Stimulated activated naive CD8-positive, alpha-beta T cell treated with anti-CD3 and anti-CD28 coated beads, Interleukin-15, amount 100 ng/mL, for 72 hours (primary cell): ENCODE measurements around the gene INTS6.

Experiments used
- ATAC-seq: fragments of 150-1000 bp; cut with Tn5 transposase; 2 replicates; pipeline ENCODE4 v1.10.0; 2021; ENCODE audit warnings: mild to moderate bottlenecking, moderate library complexity
- DNase-seq, 2 donors: peaks; one replicate each; pipeline ENCODE4 v3.0.0; 2021 to 2022
- H3K27ac Mint-ChIP-seq, 2 donors: one replicate each; pipeline ENCODE4 v1.8.0; 2022; ENCODE audit warnings: mild to moderate bottlenecking in 2 of 2, mixed read lengths in 2 of 2, moderate library complexity in 2 of 2
- H3K27me3 Mint-ChIP-seq: one replicate; pipeline ENCODE4 v1.8.0; 2022; ENCODE audit warnings: mixed read lengths
- H3K4me1 Mint-ChIP-seq: one replicate; pipeline ENCODE4 v1.8.0; 2022; ENCODE audit warnings: mild to moderate bottlenecking, mixed read lengths
- H3K4me3 Mint-ChIP-seq, 2 donors: one replicate each; pipeline ENCODE4 v1.8.0; 2022; ENCODE audit warnings: mild to moderate bottlenecking in 2 of 2, mixed read lengths in 2 of 2, moderate library complexity in 1 of 2
- H3K9me3 Mint-ChIP-seq, 2 donors: one replicate each; pipeline ENCODE4 v1.8.0; 2022; ENCODE audit warnings: mixed read lengths in 2 of 2

INTS6 gene

DNA sequence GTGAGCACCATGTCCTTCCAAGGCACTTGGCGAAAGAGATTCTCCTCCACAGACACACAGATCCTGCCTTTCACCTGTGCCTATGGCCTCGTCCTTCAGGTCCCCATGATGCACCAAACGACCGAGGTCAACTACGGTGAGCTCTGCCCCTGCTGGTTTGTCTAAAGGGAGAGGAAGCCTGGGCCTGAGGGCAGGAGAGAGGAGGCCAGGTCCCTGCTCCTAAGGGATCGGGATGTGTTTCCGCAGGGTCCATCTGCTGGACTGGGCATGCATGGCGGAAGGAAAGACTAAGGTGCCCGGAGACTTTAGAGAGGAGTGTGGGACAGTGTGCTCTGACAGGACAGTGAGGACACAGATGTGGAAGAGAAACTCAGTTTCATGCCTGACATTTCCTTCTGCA is 105.7 kb downstream of the INTS6 start:
- ATAC-seq (no peak), DNase-seq (no peak)
- H3K9me3 Mint-ChIP-seq, result no peaks in the 10 kb centered on the region
- H3K4me3 Mint-ChIP-seq, result no peak overlapping the region
- peaks cover 6% of the 10 kb centered on the region for H3K4me1 Mint-ChIP-seq
- no peak overlapping the region for H3K27ac Mint-ChIP-seq
- H3K27me3 Mint-ChIP-seq, result no peaks in the 10 kb centered on the region

DNA sequence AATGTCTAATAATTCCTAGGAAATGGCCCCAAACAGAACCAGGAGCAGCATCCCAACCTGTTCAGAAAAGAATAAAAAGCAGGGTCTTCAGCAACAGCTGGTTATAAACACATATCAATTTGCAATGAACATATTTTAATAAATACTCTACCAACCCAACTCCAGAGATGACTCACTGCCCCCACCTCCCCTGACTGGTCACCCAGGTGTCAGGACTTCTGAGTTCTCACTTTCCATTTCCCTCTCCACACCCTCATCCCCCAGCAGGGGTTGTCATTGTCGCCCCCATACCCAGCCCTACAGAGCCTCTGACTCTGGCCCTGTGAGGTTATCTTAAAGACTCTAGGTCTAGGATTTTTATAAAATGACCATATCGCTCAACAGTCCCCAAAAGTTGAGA is 106.4 kb downstream of the INTS6 start:
- Mint-ChIP-seq H3K9me3 (no peaks in the 10 kb centered on the region), H3K27me3 (no peaks in the 10 kb centered on the region), H3K4me1 (peaks cover 6% of the 10 kb centered on the region), H3K4me3 (no peak overlapping the region), H3K27ac (peak overlapping the region in 1 of 2 donors; percentile 35)
- DNase-seq (no peak), ATAC-seq (peak; percentile 70)

- H3K4me1 Mint-ChIP-seq, result peaks cover 6% of the 10 kb centered on the region
- H3K4me3 Mint-ChIP-seq, result no peak overlapping the region
- H3K27me3 Mint-ChIP-seq, result no peaks in the 10 kb centered on the region
- no peaks in the 10 kb centered on the region for H3K9me3 Mint-ChIP-seq
- DNase-seq (no peak), ATAC-seq (no peak)
- H3K27ac Mint-ChIP-seq, result no peak overlapping the region
Observed at GRCh38 chr13:51343475-51343874, 109.4 kb downstream of the INTS6 start.

DNA sequence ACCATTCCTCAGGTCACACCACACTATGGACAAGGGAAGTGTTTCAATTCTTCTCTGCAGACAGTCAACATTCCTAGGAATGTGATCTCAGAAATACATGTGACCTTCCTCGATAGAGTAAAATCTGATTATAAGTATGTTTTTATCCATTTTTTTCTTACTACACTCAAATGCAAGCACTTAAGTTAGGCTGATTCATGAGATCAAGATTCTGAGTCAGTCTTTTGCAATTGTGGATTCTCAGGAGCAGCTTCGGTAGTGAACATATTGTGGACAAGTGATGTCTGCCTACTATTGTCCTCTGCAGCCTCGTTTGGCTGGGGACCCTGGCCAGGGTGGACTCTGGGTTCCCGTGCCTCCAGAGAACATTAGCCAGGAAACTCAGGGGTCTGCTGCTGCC is 110.1 kb downstream of the INTS6 start:
- Mint-ChIP-seq H3K4me1 (peaks cover 6% of the 10 kb centered on the region), H3K9me3 (no peaks in the 10 kb centered on the region), H3K27me3 (no peaks in the 10 kb centered on the region), H3K27ac (no peak overlapping the region), H3K4me3 (no peak overlapping the region)
- ATAC-seq, result no peak
- DNase-seq, result no peak

GRCh38 chr13:51341791-51342190 is 111.0 kb downstream of the INTS6 start:
- DNase-seq, result no peak
- no peaks in the 10 kb centered on the region for H3K27me3 Mint-ChIP-seq
- H3K9me3 Mint-ChIP-seq, result no peaks in the 10 kb centered on the region
- ATAC-seq, result no peak
- no peak overlapping the region for H3K4me3 Mint-ChIP-seq
- peaks cover 6% of the 10 kb centered on the region for H3K4me1 Mint-ChIP-seq
- H3K27ac Mint-ChIP-seq, result no peak overlapping the region

DNA sequence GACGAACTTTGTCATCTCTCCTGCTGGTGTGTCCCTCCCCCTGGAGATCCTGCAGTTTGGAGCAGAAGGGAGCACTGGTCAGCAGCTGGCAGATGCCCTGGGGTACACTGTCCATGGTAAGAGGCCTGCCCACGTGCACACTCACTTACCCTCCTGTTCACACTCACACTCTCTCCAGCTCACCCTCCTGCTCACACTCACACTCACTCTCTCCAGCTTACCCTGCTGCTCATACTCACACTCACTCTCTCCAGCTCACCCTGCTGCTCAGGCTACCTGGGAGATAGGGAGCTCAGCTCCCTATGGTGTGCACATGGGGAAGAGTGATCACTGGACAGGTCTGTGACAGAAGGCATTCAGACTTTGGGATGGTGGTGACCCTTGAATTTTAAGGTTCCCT is 111.6 kb downstream of the INTS6 start:
- Mint-ChIP-seq H3K27ac (no peak overlapping the region), H3K27me3 (no peaks in the 10 kb centered on the region), H3K4me3 (no peak overlapping the region), H3K9me3 (no peaks in the 10 kb centered on the region), H3K4me1 (peaks cover under 1% of the 10 kb centered on the region)
- ATAC-seq (no peak), DNase-seq (no peak)

DNA sequence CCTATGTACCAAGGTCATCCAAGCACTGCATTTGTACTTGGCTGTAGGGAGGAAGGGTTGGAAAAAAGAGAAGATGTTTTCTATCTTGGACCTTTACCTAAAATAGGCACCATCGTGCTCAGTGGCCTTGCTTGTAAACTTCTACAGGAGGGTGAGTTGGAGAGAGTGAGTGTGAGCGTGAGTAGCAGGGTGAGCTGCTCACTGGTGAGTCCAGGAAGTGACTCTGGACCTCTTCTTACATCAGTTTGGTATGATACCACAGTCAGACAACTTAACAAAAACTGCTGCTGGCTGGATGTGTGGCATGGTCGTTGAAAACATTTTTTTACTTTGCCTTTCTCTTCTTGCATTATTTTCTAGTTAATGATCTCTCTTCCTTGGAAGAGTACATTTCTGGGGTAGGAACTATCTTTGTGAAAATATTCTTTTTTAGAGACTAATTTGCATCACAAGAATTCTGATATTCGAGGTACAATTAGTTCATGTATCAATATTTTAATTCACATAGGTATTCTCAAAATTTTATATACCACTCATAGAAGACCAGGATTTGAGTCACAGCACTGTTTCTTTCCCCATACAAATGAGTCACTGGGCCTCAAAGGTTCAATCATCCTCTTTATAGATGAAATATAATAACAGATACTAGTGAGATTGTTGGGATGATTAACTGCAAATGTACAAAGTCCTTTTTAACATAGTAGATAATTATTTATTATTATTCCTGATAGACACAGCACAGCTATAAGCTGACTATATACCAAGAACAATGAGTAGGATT is 112.7 kb downstream of the INTS6 start:
- DNase-seq (no peak), ATAC-seq (no peak)
- Mint-ChIP-seq H3K4me1 (no peaks in the 10 kb centered on the region), H3K27ac (peak overlapping the region in 1 of 2 donors; percentile 55), H3K9me3 (no peaks in the 10 kb centered on the region), H3K27me3 (no peaks in the 10 kb centered on the region), H3K4me3 (no peak overlapping the region)

DNA sequence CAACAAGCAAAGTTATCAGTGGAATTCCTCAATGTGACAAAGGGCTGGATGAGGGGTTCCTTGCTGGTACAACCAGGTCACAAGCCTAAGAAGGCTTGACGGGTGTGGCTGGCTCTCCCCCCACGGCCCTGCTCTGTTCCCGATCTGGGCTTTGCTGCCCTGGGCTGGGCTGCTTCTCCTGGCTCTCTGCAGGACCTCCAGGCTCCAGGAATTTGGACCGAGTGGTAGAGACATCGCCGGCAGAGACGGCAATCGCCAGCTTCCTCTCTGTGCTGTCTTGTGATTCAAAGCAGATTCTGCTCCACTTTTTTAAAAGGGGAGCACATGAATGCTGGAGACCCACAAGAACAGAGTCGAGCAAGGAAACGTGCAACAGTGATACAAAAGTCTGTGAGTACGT is 113.5 kb downstream of the INTS6 start, which contains the start of gene SERPINE3:
Gene SERPINE3 (plus strand): TSS at position 338 of the 400 bp plus-strand sequence. CDS start 1,401 bp downstream, outside the sequence.
- no peak for ATAC-seq
- Mint-ChIP-seq H3K27me3 (no peaks in the 10 kb centered on the region), H3K9me3 (no peaks in the 10 kb centered on the region), H3K4me1 (no peaks in the 10 kb centered on the region), H3K27ac (peak within 1 kb of the TSS in 1 of 2 donors; percentile 55), H3K4me3 (no peak within 1 kb of the TSS)
- DNase-seq, result no peak

- no peak overlapping the region for H3K4me3 Mint-ChIP-seq
- DNase-seq (no peak), ATAC-seq (no peak)
- peaks cover 10% of the 10 kb centered on the region for H3K4me1 Mint-ChIP-seq
- H3K27me3 Mint-ChIP-seq, result no peaks in the 10 kb centered on the region
- no peak overlapping the region for H3K27ac Mint-ChIP-seq
- H3K9me3 Mint-ChIP-seq, result no peaks in the 10 kb centered on the region
Observed at GRCh38 chr13:51336746-51337145, 116.1 kb downstream of the INTS6 start.

DNA sequence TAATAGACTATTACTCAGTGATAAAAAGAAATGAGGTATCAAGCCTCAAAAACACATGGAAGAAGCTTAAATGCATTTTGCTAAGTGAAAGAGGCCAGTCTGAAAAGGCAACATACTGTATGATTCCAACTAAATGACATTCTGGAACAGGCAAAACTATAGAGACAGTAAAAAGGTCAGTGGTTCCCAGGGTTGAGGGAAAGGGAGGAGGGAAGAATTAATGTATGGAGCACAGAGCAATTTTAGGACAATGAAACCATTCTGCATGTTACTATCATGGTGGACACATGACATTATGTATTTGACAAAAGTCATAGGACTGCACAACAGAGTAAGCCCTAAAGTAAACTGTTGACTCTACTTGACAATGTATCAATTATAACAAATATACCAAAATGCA is 119.0 kb downstream of the INTS6 start:
- H3K9me3 Mint-ChIP-seq, result no peaks in the 10 kb centered on the region
- H3K4me1 Mint-ChIP-seq, result peaks cover 25% of the 10 kb centered on the region
- H3K27me3 Mint-ChIP-seq, result no peaks in the 10 kb centered on the region
- ATAC-seq (no peak), DNase-seq (no peak)
- H3K4me3 Mint-ChIP-seq, result no peak overlapping the region
- no peak overlapping the region for H3K27ac Mint-ChIP-seq

- H3K27ac Mint-ChIP-seq, result no peak overlapping the region
- no peak for DNase-seq
- no peak for ATAC-seq
- no peak overlapping the region for H3K4me3 Mint-ChIP-seq
- H3K9me3 Mint-ChIP-seq, result no peaks in the 10 kb centered on the region
- H3K4me1 Mint-ChIP-seq, result peaks cover 25% of the 10 kb centered on the region
- no peaks in the 10 kb centered on the region for H3K27me3 Mint-ChIP-seq
Observed at GRCh38 chr13:51333421-51333820, 119.4 kb downstream of the INTS6 start.

- Mint-ChIP-seq H3K4me3 (no peak overlapping the region), H3K4me1 (peaks cover 25% of the 10 kb centered on the region), H3K27ac (no peak overlapping the region), H3K9me3 (no peaks in the 10 kb centered on the region), H3K27me3 (no peaks in the 10 kb centered on the region)
- ATAC-seq (no peak), DNase-seq (no peak)
Observed at GRCh38 chr13:51332566-51333361, 120.1 kb downstream of the INTS6 start.

DNA sequence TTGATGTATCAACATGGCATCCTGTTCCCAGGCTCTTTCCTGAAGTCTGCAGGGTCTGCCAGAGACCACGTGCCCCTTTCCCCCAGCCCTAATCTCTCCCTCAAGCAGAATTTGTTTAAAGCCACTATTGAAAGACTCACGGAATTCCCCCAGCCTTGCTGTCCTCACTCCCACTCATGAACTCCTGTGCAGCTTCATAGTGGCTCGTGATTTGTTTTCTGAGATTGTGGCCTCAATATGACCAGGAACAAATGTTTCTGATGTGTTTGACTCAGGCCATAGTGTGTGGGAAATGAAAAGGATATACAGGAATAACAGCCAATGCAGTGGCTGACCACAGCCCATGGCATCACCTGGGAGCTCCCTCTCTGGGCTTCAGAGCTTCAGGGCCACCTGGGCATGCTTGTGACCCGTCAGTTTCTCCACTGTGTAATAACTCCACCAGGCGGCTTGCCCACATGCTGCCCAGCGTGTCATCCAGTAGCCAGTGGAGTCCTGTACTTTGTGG is 121.4 kb downstream of the INTS6 start:
- Mint-ChIP-seq H3K4me3 (peak overlapping the region; percentile 44 to 61), H3K4me1 (peaks cover 25% of the 10 kb centered on the region), H3K27ac (no peak overlapping the region), H3K27me3 (no peaks in the 10 kb centered on the region), H3K9me3 (no peaks in the 10 kb centered on the region)
- peak in 1 of 2 donors; percentile 9 for DNase-seq
- ATAC-seq, result peak; percentile 23

DNA sequence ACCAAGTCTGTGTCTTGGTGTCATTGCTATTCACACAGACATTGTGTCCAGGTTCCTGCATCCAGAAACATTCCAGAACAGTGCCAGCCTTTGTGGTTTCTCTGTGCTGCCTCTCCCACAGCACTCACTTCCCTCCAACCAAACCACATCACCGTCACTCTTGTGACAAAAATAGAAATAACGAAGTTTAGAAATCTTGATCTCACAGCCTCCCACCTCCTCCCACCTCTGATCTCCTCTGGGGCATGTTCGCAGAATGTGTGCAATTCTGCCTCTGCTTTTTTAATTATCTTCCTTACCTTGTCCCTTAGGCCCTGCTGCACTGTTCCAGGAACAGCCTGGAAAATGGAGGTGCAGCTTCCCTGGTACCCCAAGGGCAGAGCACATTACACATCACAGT is 122.0 kb downstream of the INTS6 start:
- H3K4me1 Mint-ChIP-seq, result peaks cover 25% of the 10 kb centered on the region
- H3K27ac Mint-ChIP-seq, result peak overlapping the region; percentile 56 to 61
- H3K27me3 Mint-ChIP-seq, result no peaks in the 10 kb centered on the region
- DNase-seq (no peak), ATAC-seq (peak; percentile 15)
- peak overlapping the region in 1 of 2 donors; percentile 61 for H3K4me3 Mint-ChIP-seq
- H3K9me3 Mint-ChIP-seq, result no peaks in the 10 kb centered on the region

- Mint-ChIP-seq H3K4me1 (peaks cover 25% of the 10 kb centered on the region), H3K4me3 (no peak overlapping the region), H3K27me3 (no peaks in the 10 kb centered on the region), H3K27ac (no peak overlapping the region), H3K9me3 (no peaks in the 10 kb centered on the region)
- DNase-seq, result no peak
- ATAC-seq, result no peak
Observed at GRCh38 chr13:51329606-51330005, 123.2 kb downstream of the INTS6 start.

- Mint-ChIP-seq H3K9me3 (no peaks in the 10 kb centered on the region), H3K4me3 (no peak overlapping the region), H3K4me1 (peaks cover 25% of the 10 kb centered on the region), H3K27me3 (no peaks in the 10 kb centered on the region), H3K27ac (no peak overlapping the region)
- no peak for DNase-seq
- no peak for ATAC-seq
Observed at GRCh38 chr13:51328488-51328887, 124.3 kb downstream of the INTS6 start.
